UCSD-AML1 (cell line): ENCODE measurements around the gene MLH3.

Experiments
- DNase-seq: peaks from one replicate; lab custom pipeline; 2025; ENCODE audit not compliant: unreplicated experiment; lab: John Stamatoyannopoulos, UW

MLH3 gene

DNA sequence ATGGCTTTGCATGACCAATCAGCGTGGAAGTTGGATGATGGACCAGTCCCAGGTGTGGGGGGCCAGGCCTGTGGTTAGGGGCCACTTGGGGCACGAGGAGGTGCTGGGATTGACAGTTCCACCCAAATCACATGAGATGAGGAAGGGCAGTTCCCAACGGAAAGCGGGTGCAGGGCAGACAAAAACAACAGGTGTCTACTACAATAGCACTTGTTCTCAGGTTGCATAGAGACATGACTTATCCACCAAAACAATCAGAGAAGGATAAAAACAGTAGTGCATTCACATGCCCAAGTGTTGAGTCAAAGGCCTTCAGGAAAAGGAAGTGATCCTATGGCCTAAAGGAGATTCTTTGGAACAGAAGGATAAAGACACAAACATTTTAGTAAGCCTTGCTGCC is 63.1 kb downstream of the MLH3 start:
- DNase-seq, result no peak

DNA sequence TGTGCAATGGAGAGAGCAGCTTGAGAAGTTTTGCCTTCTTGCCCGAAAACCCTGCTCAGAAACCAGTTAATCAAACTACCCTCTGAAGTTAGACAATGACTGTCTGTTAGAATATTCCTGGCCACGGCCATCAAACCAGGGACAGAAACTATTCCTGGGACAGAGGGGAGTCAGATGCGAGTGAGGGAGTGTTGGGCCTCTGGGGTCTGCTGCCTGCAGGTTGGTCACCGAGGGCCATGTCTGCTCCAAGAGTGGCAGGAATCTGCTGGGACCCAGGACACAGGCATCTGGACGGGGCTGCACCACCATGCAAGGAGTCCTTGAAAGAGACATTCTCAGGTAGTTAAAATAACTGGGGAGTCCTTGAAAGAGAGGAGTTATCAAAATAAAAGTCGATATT is 65.5 kb downstream of the MLH3 start:
- DNase-seq, result no peak

DNA sequence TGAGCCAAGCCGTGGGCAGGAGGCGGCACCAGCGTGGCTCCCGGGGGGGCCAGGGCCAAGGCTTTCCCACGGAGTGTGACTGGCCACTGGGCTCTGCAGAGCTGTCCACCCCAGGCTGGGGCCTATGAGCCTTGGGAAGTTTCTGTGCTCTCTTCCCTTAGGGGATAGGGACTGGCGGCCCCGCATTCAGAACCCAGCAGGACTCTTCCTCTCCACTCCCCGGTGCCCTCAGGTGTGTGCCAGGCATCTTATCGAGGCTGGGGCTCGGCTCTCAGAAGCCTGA is 66.3 kb downstream of the MLH3 start:
- no peak for DNase-seq

DNA sequence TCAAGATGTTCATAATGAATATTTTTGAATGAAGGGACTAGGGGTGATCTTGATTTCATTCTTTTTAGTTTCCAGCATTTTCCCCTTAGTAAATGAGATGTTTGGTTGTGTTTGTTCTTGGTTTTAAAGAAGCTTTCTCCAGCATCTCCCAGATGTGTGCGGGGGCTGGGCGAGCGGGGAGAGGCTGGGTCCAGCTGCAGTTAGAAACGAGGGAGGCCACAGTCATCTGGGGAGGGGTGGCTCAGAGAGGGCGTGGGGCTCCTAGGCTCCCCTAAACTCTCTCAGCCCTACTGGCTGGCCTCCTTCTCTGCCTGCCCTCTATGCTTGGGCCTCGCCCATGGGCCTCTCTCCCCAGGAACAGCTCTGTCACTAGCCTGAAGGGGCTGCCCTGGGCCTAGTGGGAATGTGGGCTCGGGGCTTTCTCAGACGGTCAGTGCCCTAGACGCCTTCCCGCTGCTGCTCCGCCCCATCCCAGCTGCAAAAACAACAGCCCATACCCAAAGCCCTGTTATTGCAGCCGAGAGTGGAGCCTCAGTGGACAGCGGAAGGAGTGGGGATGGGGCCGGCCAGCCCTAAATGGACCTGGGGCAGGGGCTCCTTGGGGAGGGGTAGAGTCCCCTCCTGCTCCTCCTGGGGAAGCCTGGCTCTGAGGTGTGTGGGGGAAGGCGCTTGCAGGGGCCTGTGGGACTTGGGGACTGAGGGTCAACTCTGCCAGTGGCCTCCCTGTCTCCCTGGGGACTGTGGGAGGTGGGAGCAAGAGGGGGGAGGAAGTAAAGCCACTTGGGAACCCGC is 66.8 kb downstream of the MLH3 start:
- DNase-seq, result no peak

DNA sequence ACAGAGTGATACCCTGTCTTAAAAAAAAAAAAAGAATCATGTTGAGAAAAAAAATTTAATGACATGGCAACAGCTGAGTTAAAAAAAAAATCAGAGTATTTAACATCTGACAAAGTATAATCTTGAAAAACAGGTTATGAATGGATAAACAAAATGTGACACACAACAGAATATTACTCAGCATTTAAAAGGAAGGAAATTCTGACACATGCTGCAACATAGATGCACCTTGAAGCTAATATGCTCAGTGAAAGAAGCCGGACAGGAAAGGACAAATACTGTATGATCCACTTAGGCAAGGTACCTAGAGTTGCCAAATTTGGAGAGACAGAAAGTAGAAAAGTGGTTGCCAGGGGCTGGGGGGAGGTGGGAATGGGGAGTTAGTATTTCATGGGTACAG is 67.9 kb downstream of the MLH3 start:
- no peak for DNase-seq

DNA sequence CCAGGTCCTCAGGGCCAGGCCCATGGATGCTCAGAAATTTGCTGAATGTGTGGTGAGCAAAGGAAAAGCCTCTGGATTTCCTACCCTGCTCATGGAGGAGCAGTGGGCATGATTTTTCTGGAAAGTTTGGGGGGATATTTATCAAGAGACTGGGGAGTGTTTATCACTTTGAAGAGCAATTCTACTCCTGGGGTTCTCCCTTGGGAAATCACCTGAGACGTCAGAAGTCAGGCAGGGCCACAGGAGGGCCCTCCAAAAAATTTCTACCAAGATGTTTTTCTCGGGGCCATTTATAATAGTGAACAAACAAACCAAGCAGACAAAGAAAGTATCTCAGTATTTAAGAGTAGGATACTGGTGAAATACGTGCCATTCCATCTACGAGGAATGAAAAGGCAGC is 68.6 kb downstream of the MLH3 start:
- no peak for DNase-seq

DNA sequence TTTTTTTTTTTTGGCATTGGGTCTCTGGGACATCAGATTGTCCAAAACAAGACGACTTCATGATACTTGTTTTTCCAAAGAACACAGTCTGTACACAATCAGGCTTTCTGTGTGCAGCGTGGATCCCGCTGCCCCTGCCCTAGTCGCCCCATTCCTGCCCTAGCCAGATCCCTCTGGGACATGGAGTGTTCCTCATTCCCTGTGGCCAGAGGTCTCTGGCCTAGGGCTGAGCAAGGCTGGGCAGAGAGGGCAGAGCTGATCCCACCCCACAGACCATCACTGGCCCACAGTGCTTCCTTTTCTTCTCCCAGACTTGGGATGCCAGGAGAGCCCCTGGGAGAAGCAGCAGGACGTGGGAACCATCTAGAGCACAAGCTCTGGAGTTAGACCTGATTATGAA is 69.4 kb downstream of the MLH3 start:
- no peak for DNase-seq

DNA sequence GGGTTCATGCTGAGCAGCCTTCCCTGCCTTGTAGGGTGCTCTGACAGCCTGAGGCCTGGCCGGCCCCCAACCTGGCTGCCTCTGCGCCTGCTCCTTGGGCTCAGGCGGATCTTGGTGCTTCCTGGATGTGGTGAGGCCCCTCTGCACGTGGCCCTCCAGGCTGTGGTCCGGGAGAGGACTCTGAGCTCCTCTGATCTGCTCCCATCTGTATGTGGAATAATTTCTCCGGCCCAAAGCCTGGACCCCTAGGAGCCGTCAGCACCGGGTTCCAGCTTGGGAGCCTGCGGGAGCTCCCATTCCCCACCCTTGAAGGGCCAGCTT is 69.8 kb downstream of the MLH3 start:
- no peak for DNase-seq

DNA sequence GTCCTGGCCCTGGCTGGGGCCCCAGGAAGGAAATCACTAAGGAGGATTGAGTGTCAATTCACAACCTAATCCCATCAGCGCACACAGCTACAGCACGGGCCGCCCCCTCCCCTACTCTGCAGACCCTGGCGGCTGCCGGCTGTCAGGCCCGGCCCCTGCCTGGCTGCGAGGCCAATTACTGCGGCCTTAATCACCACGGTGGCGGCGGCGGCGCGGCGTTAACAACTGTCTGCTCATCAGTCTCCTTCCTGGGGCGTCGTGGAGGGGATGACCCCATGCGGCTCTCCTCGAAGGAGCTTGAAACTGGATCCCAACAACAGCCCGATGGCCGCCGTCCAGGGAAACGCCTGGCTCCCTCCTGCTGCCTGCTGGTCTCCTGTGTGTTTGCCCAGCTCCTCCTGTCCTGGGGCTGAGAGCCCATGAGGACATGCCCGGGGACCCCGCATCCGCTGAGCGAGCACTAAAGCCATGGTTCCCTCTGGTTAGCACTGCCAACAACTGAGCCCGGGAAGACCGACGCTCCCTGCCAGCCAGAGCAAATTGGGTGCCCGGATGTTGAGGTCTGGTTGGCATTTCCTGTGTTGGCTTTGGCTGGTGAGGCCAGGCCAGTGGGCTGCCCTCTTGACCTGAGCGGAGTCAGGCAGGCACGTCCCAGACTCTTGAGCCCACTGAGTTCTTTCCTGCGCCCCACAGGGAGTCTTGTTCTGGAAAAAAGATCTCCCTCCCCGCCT is 70.4 kb downstream of the MLH3 start:
- peak; percentile 63 for DNase-seq

DNA sequence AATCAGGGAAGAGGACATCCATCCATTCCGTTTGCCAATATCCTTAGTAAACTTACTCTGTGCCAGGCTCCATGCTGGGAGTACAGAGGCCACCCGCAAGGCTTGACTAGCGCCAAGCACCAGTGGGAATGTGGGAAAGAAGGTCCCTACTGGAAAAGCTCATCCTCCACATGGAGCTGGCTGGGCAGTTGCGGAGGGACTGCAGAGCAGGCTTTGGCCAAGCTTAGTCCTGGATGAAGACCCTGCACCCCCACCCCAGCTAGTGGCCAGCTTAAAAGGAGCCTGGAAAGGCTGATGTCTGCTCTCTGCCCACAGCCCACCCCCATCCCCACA is 70.9 kb downstream of the MLH3 start:
- DNase-seq, result no peak

DNA sequence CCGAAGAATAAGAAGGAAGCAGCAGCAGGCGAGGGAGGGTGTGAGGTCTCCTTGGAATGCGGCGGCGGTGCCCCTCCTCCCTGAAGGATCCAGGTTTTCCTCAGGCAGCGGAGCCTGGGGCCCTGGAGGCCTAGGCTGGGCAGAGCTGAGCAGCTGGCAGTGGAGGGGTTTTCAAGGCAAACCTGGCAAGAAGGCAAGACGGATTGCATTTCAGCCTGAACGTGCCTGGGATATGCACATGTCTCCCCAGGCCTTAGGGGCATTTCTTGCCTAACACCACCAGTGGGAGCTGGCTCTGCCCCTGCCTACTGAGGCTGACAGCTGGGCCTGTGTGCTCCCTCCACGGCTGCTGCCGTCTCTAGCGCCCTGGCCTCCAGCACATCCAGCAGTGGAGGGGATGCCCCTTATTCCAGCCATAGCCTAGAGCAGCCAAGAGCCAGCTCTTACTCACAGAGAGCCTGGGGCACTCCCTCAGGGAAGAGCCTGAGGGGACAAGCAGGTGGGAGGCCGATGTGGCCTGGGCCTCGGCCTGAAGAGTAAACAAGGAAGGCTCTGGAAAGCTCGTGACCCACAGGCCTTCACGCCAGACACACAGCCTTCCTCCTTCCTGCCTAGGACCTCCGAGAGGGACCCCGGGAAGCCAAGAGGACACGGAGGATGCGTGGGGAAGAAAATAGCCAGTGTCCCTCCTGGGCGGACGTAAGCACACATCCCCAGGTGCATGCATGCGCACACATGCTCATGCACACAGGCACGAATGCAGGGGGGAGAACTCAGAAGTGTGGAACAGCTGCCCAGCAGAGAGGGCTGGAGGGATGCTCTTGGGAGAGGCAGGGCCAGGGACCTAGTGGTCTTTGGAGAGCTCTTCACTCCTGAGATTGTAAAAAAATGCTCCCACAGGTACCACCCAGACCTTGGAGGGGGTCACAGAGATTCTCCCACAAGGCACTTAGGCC is 71.5 kb downstream of the MLH3 start:
- peak; percentile 42 for DNase-seq

DNA sequence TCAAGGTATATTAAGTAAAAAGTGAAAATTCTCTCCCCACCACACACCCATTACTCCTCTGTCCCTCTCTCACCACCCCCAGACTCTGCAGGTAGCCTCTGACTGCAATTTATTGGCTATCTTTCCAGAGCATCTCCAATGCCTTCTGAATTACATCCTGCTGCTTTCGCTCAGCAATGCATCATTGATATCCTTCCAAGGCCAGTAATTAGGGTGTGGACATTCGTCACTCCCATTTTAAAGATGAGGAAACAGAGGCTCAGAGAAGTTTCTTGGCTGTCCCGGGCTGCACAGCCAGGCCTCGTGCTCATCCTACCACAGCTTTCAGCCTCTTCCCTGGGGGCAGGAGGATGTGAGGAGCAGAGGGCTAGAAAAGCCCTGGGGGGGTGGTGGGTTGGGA is 72.2 kb downstream of the MLH3 start:
- DNase-seq, result no peak

DNA sequence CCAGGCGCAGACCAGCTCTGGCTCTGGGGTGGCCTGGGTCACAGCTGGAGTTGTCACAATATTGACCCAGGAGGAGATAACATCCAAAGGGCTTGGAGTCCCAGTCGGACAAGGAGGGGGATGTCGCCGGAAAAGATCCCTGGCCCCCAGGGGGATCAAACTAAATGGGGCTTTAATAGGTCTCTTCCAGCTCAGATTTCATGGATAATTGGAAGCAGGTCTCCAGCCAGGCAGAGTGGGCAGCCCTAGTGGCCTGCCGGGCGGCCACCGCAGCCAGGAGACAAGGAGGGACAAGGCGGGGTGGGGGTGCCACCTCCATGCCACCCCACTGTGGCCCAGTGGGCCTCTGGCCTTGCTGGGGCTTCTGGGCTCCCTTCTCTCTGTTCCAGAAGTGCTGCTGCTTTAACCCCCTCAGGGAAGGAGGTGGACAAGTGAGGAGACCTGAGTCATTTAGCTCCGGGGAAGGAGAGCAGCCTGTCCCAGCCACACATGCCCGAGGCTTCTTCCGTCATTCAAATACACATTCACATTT is 72.8 kb downstream of the MLH3 start:
- no peak for DNase-seq

DNA sequence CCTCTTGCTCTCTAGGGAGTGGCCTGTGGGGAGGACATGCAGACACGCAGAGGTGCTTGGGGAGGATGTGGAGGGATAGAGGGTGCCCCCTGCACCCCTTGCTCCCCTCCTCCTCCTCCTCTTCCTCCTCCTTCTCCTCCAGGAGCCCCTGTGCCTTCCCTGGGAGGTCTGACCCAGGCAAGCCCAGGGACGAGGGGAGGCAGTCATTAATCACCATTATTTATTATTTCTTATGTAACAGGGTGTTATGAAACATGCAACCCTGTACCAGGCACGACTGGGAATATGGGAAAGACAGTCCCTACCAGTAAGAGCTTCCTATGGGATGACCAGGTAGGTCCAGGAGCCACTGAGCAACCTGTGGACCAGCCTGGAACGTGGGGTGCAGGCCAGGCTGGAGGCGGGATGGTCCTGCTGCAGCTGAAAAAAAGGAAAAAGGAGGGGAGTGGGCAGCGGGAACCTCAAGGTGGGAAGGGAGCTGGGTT is 73.3 kb downstream of the MLH3 start:
- DNase-seq, result no peak

DNA sequence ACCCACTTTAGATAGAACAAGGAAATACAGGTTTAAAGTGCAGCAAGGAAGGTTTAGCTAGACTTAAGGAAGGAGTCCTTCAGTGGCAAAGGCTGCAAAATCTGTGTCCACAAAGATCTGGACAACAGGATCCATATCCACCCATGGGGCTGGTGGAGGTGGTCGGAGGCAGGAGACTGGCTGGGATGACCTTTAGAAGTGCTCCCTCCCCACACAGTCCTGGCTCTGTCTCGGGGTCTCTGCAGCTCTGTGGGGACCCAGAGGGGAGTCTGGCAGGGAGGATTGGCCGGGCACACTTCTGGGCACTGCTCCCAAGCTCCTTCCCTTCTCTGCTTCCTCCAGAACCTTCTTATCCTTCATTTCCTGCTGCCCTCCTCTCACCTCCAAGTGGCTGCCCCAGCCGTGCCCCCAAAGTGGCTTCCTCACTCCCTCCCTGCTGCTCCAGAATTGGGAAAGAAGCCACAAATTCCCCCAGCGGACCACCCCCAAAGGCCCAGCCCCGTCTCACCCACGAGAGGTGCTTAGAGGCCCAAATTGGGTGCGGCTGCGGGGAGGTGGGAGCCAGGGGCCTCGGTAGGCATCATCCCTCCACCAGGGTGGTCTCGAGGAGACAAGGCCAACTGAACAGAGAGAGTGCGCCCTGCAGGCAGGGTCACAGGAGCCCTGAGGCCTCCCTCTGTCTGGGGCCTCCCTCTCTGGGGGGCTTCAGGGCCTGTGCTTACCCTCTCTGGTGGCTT is 73.9 kb downstream of the MLH3 start:
- no peak for DNase-seq

DNA sequence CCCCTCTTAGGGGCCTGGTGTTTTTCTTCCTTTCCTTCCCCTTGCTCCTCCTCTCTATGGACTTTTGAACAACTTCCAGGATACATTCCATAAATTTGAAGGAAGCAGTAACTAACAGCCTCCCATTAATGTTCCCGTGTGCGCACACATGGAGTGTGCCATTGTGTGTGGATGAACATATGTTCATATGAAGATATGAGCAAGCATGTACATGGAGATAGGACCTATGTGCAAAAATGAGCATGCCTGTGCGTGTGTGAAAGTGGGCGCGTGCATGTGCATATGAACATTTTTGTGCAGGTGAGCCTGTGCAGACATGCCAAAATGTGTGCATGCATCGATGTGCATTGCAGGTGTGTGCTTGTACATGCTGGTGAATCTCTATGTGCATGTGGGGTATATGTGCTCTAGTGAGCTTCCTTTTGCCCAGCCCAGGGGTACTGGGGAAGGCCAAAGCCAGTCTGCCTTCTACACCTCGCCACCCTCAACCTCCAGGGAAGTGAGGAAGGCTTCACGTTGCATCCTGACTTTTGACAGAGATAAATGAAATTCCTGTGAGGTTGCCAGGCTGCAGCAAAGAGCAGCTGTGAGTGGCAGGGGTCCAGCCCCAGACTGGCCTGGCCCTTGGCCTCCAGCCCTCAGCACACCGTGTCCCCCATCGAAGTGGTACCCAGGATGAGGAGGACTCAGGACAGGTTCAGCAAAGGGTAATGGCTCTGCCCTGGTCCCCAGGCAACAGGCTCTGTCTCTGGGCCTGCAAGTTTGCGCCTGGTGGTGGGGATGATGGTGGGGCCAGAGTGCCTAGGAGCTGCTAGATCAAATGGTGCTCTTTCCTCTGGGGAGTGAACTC is 74.8 kb downstream of the MLH3 start:
- no peak for DNase-seq

DNA sequence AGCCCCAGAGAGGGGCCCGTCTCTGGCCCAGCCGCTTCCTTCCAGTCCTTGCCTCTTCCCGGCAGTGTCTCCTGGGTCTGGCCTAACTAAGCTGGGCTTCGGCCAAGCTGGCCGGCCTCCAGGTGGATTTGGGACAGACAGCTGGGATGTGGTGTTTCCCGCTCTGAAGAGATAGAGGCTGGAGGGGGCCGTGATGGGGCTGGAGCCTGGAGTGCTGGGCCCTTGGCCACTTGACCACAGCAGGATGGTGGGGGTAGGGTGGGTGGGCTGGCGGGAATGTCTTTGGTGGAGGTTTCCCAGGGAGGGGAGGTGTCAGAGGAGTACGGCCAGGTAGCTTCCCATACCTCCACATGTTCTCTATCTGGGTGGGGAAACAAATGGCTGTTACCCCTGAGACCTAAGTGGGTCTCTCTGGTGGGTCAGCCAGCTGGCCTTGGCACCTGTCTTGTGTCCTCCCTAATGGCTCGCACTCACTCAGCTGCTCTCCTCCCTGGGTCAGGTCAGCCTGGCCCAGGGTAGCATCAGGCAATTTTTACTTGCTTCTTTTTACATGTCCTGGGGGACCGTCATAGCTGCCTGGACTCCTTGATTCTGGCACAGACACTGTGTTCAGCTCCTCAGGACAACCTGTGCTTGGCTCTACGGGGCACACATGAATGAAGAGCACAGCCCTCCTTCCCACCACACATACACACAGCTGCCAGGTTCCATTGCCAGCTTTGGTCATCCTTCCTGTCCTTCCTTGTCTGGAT is 76.0 kb downstream of the MLH3 start:
- DNase-seq, result no peak

DNA sequence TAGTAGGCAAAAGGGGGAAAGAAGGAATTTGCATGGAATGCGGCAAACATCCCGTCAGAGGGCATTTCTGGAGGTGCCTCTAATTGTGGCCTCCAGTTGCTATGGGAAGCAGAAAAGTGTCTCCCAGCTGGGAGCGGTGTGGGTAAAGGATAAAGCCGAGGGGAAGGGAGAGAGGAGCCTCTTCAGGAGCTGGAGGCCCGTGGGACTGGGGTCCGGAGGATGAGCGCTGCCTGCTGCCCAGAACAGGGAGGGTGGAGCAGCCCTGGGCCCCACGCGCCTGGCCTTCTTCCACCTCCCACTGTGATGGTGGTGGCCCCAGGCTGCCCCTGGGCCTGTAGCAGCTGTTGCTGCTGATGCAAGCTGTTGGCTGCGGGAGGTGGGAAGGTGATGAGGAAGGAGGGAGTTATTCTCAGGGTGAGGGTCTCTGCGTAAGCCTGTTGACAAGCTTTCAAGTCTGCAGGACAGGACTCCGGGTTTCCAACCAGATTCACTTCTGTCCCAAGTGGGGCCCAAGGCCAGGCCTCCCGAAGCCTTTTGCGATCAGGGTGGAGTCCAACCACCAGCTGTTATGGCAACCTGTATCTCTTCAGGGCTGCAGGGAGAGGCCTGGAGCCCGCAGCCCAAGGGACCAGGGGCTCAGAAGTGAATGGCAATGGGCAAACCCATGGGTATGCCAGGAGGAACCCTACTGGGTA is 76.8 kb downstream of the MLH3 start:
- no peak for DNase-seq

DNA sequence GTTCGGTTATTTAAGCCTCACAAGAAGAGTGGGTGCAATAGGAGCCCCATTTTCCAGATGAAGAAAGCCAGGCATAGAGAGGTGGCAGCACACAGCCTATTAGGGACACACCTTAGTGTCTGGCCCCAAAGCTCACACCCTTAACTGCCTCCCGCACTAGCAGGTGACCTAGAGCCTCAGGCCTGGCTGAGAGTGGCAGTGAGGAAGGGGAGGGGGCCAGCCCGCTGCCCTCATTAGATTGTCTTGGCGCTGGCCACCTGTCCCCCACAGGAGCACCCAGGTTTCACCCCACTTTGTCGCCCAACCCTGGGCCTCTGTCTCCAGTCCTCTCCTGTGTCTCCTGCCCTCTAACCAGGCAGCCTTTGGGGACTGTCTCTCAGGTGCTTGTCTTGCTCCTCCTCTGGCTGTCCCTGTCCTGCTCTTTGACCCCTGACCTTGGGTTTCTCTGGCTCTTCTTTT is 77.3 kb downstream of the MLH3 start:
- no peak for DNase-seq
